Nephron (organoid): Measurements from ENCODE around the gene SCN3A.

Source experiments
- H3K27ac Mint-ChIP-seq, 3 experiments: 2 replicates each; pipeline ENCODE4 v1.8.0; 2020; ENCODE audit warnings: mixed read lengths in 3 of 3, mild to moderate bottlenecking in 2 of 3, moderate library complexity in 1 of 3
- H3K27me3 Mint-ChIP-seq: 2 replicates; pipeline ENCODE4 v1.8.0; 2021; ENCODE audit warnings: low read depth, mild to moderate bottlenecking, moderate library complexity, mixed read lengths
- H3K36me3 Mint-ChIP-seq: 2 replicates; pipeline ENCODE4 v1.8.0; 2020; ENCODE audit warnings: low read depth, mixed read lengths
- H3K4me1 Mint-ChIP-seq: 2 replicates; pipeline ENCODE4 v1.8.0; 2020; ENCODE audit warnings: mixed read lengths
- H3K4me3 Mint-ChIP-seq, 3 experiments: 2 replicates each; pipeline ENCODE4 v1.8.0; 2020; ENCODE audit warnings: mild to moderate bottlenecking in 3 of 3, mixed read lengths in 3 of 3, moderate library complexity in 2 of 3
- H3K9me3 Mint-ChIP-seq: 2 replicates; pipeline ENCODE4 v1.8.0; 2020; ENCODE audit warnings: mixed read lengths
- TF ChIP-seq, protein P1 (sequence below), 3 experiments: fragments of 200-600 bp; sonication (generic); IDR thresholded peaks; one replicate each; pipeline ENCODE4 v1.5.0; 2021; ENCODE audit warnings: antibody characterized with exemption in 3 of 3; ENCODE audit not compliant: unreplicated experiment in 3 of 3

SCN3A gene

DNA sequence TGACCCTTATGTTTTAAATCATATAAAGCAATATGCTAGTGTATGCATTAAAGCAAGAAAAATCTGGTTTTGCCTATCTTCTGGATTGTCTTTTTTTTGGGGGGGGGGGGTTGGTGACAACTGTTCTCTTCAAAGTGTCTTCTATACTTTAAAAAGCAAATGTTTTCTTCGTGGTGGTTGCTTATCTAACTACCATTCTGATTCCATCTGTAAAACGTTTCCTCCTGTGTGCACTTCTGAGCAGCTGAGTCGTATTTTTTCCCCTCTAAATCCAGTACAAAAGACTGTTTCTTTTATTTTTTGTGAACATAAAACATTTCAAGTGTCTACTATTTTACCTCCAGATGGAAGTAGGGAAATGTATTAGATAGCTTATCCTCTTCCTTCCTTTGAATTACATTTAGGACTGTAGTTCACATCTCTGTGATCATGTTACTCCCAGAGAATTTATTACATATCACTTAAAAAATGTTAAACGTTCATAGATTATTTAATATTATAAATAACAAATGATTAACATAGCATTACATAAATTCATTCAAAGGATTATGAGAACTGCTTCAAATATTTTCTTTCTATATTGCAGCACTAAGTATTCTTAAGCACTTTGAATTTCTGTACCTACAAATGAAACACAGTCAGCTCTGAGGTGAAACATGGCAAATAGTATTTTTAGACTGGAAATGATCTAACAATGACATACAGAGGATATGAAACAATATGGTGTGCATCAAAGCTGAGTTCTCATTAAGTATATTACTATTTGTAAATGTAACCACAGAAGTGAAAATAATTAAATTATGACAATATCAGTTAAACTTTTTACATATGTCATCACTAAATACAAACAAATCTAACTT is 56.4 kb downstream of the SCN3A start:
- TF ChIP-seq, protein P1, sequence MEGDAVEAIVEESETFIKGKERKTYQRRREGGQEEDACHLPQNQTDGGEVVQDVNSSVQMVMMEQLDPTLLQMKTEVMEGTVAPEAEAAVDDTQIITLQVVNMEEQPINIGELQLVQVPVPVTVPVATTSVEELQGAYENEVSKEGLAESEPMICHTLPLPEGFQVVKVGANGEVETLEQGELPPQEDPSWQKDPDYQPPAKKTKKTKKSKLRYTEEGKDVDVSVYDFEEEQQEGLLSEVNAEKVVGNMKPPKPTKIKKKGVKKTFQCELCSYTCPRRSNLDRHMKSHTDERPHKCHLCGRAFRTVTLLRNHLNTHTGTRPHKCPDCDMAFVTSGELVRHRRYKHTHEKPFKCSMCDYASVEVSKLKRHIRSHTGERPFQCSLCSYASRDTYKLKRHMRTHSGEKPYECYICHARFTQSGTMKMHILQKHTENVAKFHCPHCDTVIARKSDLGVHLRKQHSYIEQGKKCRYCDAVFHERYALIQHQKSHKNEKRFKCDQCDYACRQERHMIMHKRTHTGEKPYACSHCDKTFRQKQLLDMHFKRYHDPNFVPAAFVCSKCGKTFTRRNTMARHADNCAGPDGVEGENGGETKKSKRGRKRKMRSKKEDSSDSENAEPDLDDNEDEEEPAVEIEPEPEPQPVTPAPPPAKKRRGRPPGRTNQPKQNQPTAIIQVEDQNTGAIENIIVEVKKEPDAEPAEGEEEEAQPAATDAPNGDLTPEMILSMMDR (IDR thresholded peaks at IDR 0.05; ENCODE audit: unreplicated experiment in 3 of 3), result no peak
- Mint-ChIP-seq H3K27ac (peak overlapping the region in 1 of 3 experiments; percentile 51), H3K4me1 (peaks cover 4% of the 10 kb centered on the region), H3K9me3 (no peaks in the 10 kb centered on the region), H3K4me3 (no peak overlapping the region), H3K27me3 (no peaks in the 10 kb centered on the region), H3K36me3 (no peaks in the 10 kb centered on the region)

DNA sequence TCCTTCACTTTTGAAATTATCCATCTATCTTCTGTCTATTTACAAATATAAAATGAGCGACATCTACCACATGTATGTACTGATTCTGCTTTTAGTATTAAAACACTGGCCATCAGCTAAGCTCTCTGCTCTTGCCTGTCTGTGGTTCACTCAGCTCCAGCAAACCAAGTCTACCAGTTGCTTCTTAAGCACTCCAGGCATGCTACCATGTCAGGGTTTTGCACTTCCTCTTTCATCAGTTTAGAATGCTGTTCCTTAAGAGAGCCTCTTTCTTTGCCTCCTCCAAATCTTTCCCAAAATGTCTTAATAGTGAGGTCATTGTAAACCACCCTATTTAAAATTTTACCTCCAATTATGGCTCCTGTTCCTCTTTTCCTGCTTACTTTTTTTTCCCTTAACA is 59.5 kb downstream of the SCN3A start:
- Mint-ChIP-seq H3K36me3 (no peaks in the 10 kb centered on the region), H3K27me3 (no peaks in the 10 kb centered on the region), H3K4me3 (no peak overlapping the region), H3K9me3 (no peaks in the 10 kb centered on the region), H3K4me1 (peaks cover 4% of the 10 kb centered on the region), H3K27ac (no peak overlapping the region)
- TF ChIP-seq, protein P1 (IDR thresholded peaks at IDR 0.05; ENCODE audit: unreplicated experiment in 3 of 3), result no peak

DNA sequence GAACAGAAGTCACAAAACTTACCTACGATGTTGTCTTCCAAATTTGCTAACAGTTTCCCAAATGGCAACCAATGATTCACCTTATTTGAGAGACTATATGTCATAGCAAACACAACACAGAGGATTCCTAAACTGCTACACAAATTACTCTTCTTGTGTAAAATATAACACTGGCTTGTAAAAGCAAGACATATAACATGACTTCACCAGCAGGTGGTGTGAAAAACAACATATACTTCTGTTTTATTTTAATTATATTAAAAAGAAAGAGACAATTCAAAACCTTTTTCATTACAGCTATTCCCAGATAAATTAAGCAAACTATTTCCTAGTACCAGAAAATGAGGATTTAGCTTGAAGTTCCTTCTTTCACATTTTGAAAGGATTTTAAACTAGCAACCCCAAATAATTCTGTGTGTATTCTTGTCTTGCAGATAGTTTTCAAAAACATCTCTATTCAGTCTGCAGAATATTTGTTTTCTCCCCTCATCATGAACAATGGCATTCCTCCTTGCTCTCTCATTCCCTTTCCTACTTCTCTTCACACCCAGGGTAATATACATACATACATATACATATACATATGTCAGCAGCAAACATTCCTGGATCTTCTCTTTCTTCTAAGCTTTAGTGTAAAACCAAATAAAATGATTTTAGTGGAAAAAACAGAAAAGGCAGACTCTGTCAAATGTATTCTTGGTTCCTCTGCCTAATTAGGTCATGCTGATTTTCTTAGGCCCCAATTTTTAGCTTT is 62.1 kb downstream of the SCN3A start:
- H3K4me1 Mint-ChIP-seq, result no peaks in the 10 kb centered on the region
- no peaks in the 10 kb centered on the region for H3K36me3 Mint-ChIP-seq
- no peak overlapping the region for H3K4me3 Mint-ChIP-seq
- no peak overlapping the region for H3K27ac Mint-ChIP-seq
- no peaks in the 10 kb centered on the region for H3K27me3 Mint-ChIP-seq
- no peaks in the 10 kb centered on the region for H3K9me3 Mint-ChIP-seq
- TF ChIP-seq, protein P1 (IDR thresholded peaks at IDR 0.05; ENCODE audit: unreplicated experiment in 3 of 3), result peak; percentile 24 to 43 (median 26)

DNA sequence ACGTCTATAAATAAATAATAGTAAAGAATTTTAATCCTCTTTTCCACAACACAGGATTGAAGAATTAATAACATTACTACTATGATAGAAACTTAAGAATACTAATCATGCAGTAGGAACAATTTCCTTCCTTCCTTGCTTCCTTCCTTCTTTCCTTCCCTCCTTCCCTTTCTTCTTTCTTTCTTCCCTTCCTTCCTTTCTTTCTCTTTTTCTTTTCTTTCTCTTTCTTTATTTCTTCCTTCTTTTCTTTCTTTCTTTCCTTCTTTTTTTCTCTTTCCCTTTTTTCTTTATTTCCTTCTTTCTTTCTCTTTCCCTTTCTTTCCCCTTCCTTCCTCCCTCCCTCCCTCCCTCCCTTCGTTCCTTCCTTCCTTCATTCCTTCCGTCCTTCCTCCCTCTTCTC is 77.6 kb downstream of the SCN3A start:
- H3K4me3 Mint-ChIP-seq, result no peak overlapping the region
- H3K27ac Mint-ChIP-seq, result no peak overlapping the region
- H3K9me3 Mint-ChIP-seq, result peaks cover 2% of the 10 kb centered on the region
- TF ChIP-seq, protein P1 (IDR thresholded peaks at IDR 0.05; ENCODE audit: unreplicated experiment in 3 of 3), result no peak
- no peaks in the 10 kb centered on the region for H3K36me3 Mint-ChIP-seq
- H3K4me1 Mint-ChIP-seq, result no peaks in the 10 kb centered on the region
- no peaks in the 10 kb centered on the region for H3K27me3 Mint-ChIP-seq

DNA sequence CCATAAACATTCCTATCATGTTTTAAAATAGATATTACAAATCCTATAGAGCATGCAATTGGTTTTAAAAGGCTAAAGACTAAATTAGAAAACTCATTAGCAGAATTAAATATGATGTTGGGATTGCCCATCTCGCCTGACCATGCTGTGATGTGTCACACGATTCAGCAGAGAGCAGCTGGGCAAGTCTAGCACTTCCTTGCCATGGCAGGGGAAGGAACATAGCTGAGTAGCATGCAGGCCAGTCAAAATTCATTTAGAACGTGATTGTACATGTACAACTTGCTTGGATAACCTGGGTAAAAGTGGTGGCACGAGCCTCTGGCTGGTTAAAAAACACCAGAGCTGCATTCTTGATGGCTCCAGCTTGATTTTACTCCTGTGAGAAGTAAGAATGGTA is 81.3 kb downstream of the SCN3A start:
- no peak overlapping the region for H3K27ac Mint-ChIP-seq
- no peak overlapping the region for H3K4me3 Mint-ChIP-seq
- no peaks in the 10 kb centered on the region for H3K36me3 Mint-ChIP-seq
- H3K4me1 Mint-ChIP-seq, result no peaks in the 10 kb centered on the region
- TF ChIP-seq, protein P1 (IDR thresholded peaks at IDR 0.05; ENCODE audit: unreplicated experiment in 3 of 3), result no peak
- no peaks in the 10 kb centered on the region for H3K27me3 Mint-ChIP-seq
- H3K9me3 Mint-ChIP-seq, result no peaks in the 10 kb centered on the region
